ENCODE results near the gene KRTAP5-6.

DNA sequence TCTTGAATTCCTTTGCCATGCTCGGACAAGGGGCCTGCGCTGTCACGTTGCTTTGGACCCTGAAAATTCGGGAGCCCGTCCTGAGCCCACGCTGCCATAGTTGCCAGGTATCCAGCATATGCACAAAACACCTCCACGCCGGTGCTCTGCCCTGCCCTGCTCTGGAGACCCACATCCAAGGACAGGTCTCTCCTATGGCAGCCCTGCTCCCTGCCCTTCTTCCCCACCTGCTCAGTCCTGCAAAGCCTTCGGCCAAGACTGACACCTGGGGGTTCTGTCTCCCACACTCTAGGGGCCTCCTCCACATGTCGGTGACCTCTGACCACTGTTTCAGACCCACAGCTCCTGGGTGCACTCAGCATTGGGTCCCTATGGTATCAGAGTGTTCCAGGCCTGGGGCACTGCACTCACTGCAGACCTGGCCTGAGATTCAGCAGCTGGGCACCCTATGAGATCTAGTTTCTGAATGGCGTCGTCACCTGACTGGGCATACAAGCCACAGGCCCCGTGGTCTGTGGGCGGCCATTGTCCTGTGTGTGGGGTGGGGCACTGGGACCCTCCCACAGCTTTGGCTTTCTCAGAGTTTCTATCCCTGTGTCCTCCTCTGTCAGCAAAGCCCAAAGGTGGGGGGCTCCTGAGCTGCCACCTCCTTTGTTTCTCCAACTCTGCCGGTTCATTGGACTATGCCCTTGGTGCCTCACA lies 2.0 kb upstream of the KRTAP5-6 start:
- TF ChIP-seq, protein P1, sequence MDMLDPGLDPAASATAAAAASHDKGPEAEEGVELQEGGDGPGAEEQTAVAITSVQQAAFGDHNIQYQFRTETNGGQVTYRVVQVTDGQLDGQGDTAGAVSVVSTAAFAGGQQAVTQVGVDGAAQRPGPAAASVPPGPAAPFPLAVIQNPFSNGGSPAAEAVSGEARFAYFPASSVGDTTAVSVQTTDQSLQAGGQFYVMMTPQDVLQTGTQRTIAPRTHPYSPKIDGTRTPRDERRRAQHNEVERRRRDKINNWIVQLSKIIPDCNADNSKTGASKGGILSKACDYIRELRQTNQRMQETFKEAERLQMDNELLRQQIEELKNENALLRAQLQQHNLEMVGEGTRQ (IDR thresholded peaks at IDR 0.05), result no peak
- no peak for TF ChIP-seq HOXA7 (CRISPR knock-in tag; IDR thresholded peaks at IDR 0.05)
- no peak for TF ChIP-seq RFX5 (IDR thresholded peaks at IDR 0.05)
- no peak for TF ChIP-seq KDM5A (IDR thresholded peaks at IDR 0.05)
- TF ChIP-seq, protein P2, sequence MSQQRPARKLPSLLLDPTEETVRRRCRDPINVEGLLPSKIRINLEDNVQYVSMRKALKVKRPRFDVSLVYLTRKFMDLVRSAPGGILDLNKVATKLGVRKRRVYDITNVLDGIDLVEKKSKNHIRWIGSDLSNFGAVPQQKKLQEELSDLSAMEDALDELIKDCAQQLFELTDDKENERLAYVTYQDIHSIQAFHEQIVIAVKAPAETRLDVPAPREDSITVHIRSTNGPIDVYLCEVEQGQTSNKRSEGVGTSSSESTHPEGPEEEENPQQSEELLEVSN (IDR thresholded peaks at IDR 0.05; ENCODE audit: borderline replicate concordance, low read depth), result no peak
- TF ChIP-seq, protein P3, sequence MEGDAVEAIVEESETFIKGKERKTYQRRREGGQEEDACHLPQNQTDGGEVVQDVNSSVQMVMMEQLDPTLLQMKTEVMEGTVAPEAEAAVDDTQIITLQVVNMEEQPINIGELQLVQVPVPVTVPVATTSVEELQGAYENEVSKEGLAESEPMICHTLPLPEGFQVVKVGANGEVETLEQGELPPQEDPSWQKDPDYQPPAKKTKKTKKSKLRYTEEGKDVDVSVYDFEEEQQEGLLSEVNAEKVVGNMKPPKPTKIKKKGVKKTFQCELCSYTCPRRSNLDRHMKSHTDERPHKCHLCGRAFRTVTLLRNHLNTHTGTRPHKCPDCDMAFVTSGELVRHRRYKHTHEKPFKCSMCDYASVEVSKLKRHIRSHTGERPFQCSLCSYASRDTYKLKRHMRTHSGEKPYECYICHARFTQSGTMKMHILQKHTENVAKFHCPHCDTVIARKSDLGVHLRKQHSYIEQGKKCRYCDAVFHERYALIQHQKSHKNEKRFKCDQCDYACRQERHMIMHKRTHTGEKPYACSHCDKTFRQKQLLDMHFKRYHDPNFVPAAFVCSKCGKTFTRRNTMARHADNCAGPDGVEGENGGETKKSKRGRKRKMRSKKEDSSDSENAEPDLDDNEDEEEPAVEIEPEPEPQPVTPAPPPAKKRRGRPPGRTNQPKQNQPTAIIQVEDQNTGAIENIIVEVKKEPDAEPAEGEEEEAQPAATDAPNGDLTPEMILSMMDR (IDR thresholded peaks at IDR 0.05), result no peak
- TF ChIP-seq EP300 (IDR thresholded peaks at IDR 0.05), result no peak
- no peak for TF ChIP-seq RNF2 (IDR thresholded peaks at IDR 0.05; ENCODE audit: borderline replicate concordance, low read depth)
- no peak for TF ChIP-seq POLR2A (IDR thresholded peaks at IDR 0.05; ENCODE audit: low read length)
- no peak for TF ChIP-seq CEBPB (IDR thresholded peaks at IDR 0.05)
- TF ChIP-seq NR3C1 (IDR thresholded peaks at IDR 0.05), result no peak
- no peak for TF ChIP-seq RCOR1 (IDR thresholded peaks at IDR 0.05; ENCODE audit: low read depth, low read length)
- TF ChIP-seq JUN (IDR thresholded peaks at IDR 0.05), result no peak

All from A549 (cell line).